CD14-positive monocyte (primary cell): ENCODE measurements around the gene TNN. TPM values are rescaled to one million over a fixed set of nuclear protein-coding genes. Genes with fewer than 3 reads are reported as not detected.

Source experiments
- DNase-seq, 3 donors: peaks; one replicate each; pipeline ENCODE4 v3.0.0-alpha.2; 2011 to 2022
- H2AFZ ChIP-seq: 2 replicates; pipeline ENCODE4 v1.6.0; 2012; ENCODE audit warnings: mild to moderate bottlenecking, low read depth, low read length, inconsistent platforms; ENCODE audit not compliant: insufficient read depth, poor library complexity, severe bottlenecking
- H3K27ac ChIP-seq, 2 donors: 1 replicate in 1 of 2; 2 replicates in 1 of 2; pipeline ENCODE4 v1.5.1; 2012 to 2013; ENCODE audit warnings: low read length in 2 of 2, control low read depth in 1 of 2, inconsistent platforms in 1 of 2, low read depth in 1 of 2, mild to moderate bottlenecking in 1 of 2
- H3K27me3 ChIP-seq, 2 donors: one replicate each; pipeline versions ENCODE4 v1.6.0 to v1.6.1; 2011 to 2013; ENCODE audit warnings: low read length in 2 of 2; ENCODE audit not compliant: control insufficient read depth in 2 of 2, insufficient read depth in 2 of 2
- H3K36me3 ChIP-seq, 2 donors: replicated peaks in 1 of 2; 1 replicate in 1 of 2; 2 replicates in 1 of 2; pipeline versions ENCODE4 v1.5.1 to v1.6.1; 2012 to 2013; ENCODE audit warnings: low read length in 2 of 2, control low read depth in 1 of 2, inconsistent platforms in 1 of 2, mild to moderate bottlenecking in 1 of 2; ENCODE audit not compliant: insufficient read depth in 2 of 2, control insufficient read depth in 1 of 2
- H3K4me1 ChIP-seq, 2 donors: 1 replicate in 1 of 2; 2 replicates in 1 of 2; pipeline versions ENCODE4 v1.5.1 to v1.6.1; 2012 to 2013; ENCODE audit warnings: low read length in 2 of 2, control low read depth in 1 of 2, inconsistent platforms in 1 of 2, mild to moderate bottlenecking in 1 of 2, moderate library complexity in 1 of 2; ENCODE audit not compliant: insufficient read depth in 2 of 2, control insufficient read depth in 1 of 2
- H3K4me2 ChIP-seq: replicated peaks from 2 replicates; pipeline ENCODE3; 2012; ENCODE audit warnings: low read length, moderate library complexity, mild to moderate bottlenecking; ENCODE audit not compliant: poor library complexity, severe bottlenecking; ENCODE audit errors: extremely low read depth
- H3K4me3 ChIP-seq, 3 experiments: fragments of 200-600 bp in 1 of 3; sonication (generic) in 1 of 3; replicated peaks in 1 of 3; 1 replicate in 2 of 3; 2 replicates in 1 of 3; pipeline ENCODE4 v1.5.1; 2011 to 2013; ENCODE audit warnings: low read length in 3 of 3, mild to moderate bottlenecking in 3 of 3, control low read depth in 2 of 3, low read depth in 2 of 3, inconsistent platforms in 1 of 3, moderate library complexity in 1 of 3
- H3K79me2 ChIP-seq: 2 replicates; pipeline ENCODE4 v1.6.0; 2012; ENCODE audit warnings: mild to moderate bottlenecking, control low read depth, inconsistent platforms, low read length, moderate library complexity; ENCODE audit not compliant: insufficient read depth
- H3K9ac ChIP-seq: 2 replicates; pipeline ENCODE4 v1.6.0; 2017; ENCODE audit warnings: low read length, mild to moderate bottlenecking; ENCODE audit not compliant: insufficient read depth, poor library complexity, severe bottlenecking
- H3K9me3 ChIP-seq, 2 donors: replicated peaks in 1 of 2; 1 replicate in 1 of 2; 2 replicates in 1 of 2; pipeline versions ENCODE4 v1.5.1 to v1.6.1; 2012 to 2013; ENCODE audit warnings: low read length in 2 of 2, control low read depth in 1 of 2; ENCODE audit not compliant: control insufficient read depth in 1 of 2, insufficient read depth in 1 of 2
- H4K20me1 ChIP-seq: 2 replicates; pipeline ENCODE4 v1.6.0; 2012; ENCODE audit warnings: mild to moderate bottlenecking, low read length, control low read depth, moderate library complexity; ENCODE audit not compliant: insufficient read depth
- H3K27ac Mint-ChIP-seq, 7 donors: one replicate each; pipeline ENCODE4 v1.8.0; 2020; ENCODE audit warnings: mild to moderate bottlenecking in 7 of 7, mixed read lengths in 7 of 7, moderate library complexity in 6 of 7, inconsistent platforms in 2 of 7
- H3K27me3 Mint-ChIP-seq, 3 donors: one replicate each; pipeline ENCODE4 v1.8.0; 2021 to 2022; ENCODE audit warnings: low read depth in 3 of 3, mild to moderate bottlenecking in 3 of 3, mixed read lengths in 3 of 3, moderate library complexity in 3 of 3, inconsistent platforms in 1 of 3
- H3K36me3 Mint-ChIP-seq, 2 donors: one replicate each; pipeline ENCODE4 v1.8.0; 2020; ENCODE audit warnings: mixed read lengths in 2 of 2, inconsistent platforms in 1 of 2, mild to moderate bottlenecking in 1 of 2
- H3K4me1 Mint-ChIP-seq: one replicate; pipeline ENCODE4 v1.8.0; 2020; ENCODE audit warnings: mild to moderate bottlenecking, mixed read lengths
- H3K4me3 Mint-ChIP-seq, 2 donors: one replicate each; pipeline ENCODE4 v1.8.0; 2020; ENCODE audit warnings: mild to moderate bottlenecking in 2 of 2, mixed read lengths in 2 of 2, moderate library complexity in 1 of 2
- H3K9me3 Mint-ChIP-seq, 7 donors: one replicate each; pipeline ENCODE4 v1.8.0; 2020 to 2022; ENCODE audit warnings: mixed read lengths in 7 of 7, mild to moderate bottlenecking in 6 of 7, moderate library complexity in 6 of 7, inconsistent platforms in 2 of 7
- CTCF ChIP-seq: fragments of 200-600 bp; IDR thresholded peaks from one replicate; pipeline ENCODE4 v1.8.0; 2022; ENCODE audit warnings: antibody characterized with exemption, mild to moderate bottlenecking
- WGBS: methylation state at CpG from one replicate; pipeline ENCODE4 v1.1.5; 2013; ENCODE audit warnings: missing lambda C conversion rate; ENCODE audit not compliant: insufficient coverage; 5-methylcytosine and 5-hydroxymethylcytosine counted together
- intact Hi-C, 2 donors: fragments of 100-400 bp; cut with micrococcal nuclease; formaldehyde crosslinking; loops; one replicate each; pipeline versions ENCODE4 v1.15.0 to v1.15.1; 2023
- polyA plus RNA-seq, 3 donors: library from polyadenylated mRNA; depleted of rRNA in 1 of 3; unstranded in 2 of 3; stranded (reverse) in 1 of 3; fragments of 300-500 nt in 2 of 3; fragments of >200 nt in 1 of 3; fragmentation: Illumina TruSeq in 2 of 3; gene quantifications; 1 replicate in 2 of 3; 2 replicates in 1 of 3; pipeline ENCODE4 v1.2.3, GENCODE V29; 2012 to 2021

The TNN gene
- polyA plus RNA-seq, 3 donors, result not detected

GRCh38 chr1:175116903-175117302 lies 49.3 kb downstream of the TNN start:
- no peak overlapping the region for H3K9ac ChIP-seq
- no peaks in the 10 kb centered on the region for H3K36me3 ChIP-seq
- no peaks in the 10 kb centered on the region for H4K20me1 ChIP-seq
- no peaks in the 10 kb centered on the region for H3K79me2 ChIP-seq
- intact Hi-C loops, result no loop called here
- WGBS, result 92% methylated on average over 11 of the region's 11 CpGs
- TF ChIP-seq CTCF, result no peak
- H3K9me3 ChIP-seq, result peaks cover 4 to 6% of the 10 kb centered on the region in 2 donors
- Mint-ChIP-seq H3K4me3 (no peak overlapping the region), H3K4me1 (no peaks in the 10 kb centered on the region), H3K27ac (peak overlapping the region in 2 of 7 donors; percentile 16 to 19), H3K9me3 (peaks cover 12 to 23% (median 18%) of the 10 kb centered on the region in 7 donors), H3K27me3 (peaks cover 0 to 4% (median 3%) of the 10 kb centered on the region in 3 donors), H3K36me3 (no peaks in the 10 kb centered on the region)
- no peak for DNase-seq
- no peak overlapping the region for H2AFZ ChIP-seq
- H3K4me1 ChIP-seq, result no peaks in the 10 kb centered on the region
- no peaks in the 10 kb centered on the region for H3K27me3 ChIP-seq
- H3K4me3 ChIP-seq, result no peak overlapping the region
- no peak overlapping the region for H3K4me2 ChIP-seq
- no peak overlapping the region for H3K27ac ChIP-seq

GRCh38 chr1:175118375-175119367 lies 51.0 kb downstream of the TNN start:
- no peak overlapping the region for H3K4me3 Mint-ChIP-seq
- Histone ChIP-seq H3K9ac (no peak overlapping the region), H3K4me2 (no peak overlapping the region), H4K20me1 (no peaks in the 10 kb centered on the region), H2AFZ (no peak overlapping the region), H3K4me1 (peaks cover 5% of the 10 kb centered on the region in 2 donors), H3K79me2 (peaks cover 1% of the 10 kb centered on the region), H3K27me3 (no peaks in the 10 kb centered on the region), H3K27ac (no peak overlapping the region), H3K9me3 (peaks cover 0 to 4% of the 10 kb centered on the region in 2 donors), H3K4me3 (no peak overlapping the region), H3K36me3 (no peaks in the 10 kb centered on the region)
- no peak overlapping the region for H3K27ac Mint-ChIP-seq
- H3K27me3 Mint-ChIP-seq, result peaks cover 0 to 3% (median 3%) of the 10 kb centered on the region in 3 donors
- no peak for DNase-seq
- peaks cover 5% of the 10 kb centered on the region for H3K4me1 Mint-ChIP-seq
- peaks cover 3 to 14% (median 9%) of the 10 kb centered on the region in 7 donors for H3K9me3 Mint-ChIP-seq
- WGBS, result 93% methylated on average over 9 of the region's 13 CpGs
- intact Hi-C loops, result no loop called here
- TF ChIP-seq CTCF, result no peak
- no peaks in the 10 kb centered on the region for H3K36me3 Mint-ChIP-seq
